Thymus (tissue), 11 donors: ENCODE measurements around the gene UBR3. TPM values are rescaled to one million over a fixed set of nuclear protein-coding genes. Genes with fewer than 3 reads are reported as not detected.
"Not testable (repeated sequence)": the region's sequence is repeated elsewhere in the genome, so short reads cannot be mapped to it uniquely, and the experiment has no call there.

ENCODE experiments used
- DNase-seq, 9 donors: peaks; one replicate each; pipeline ENCODE4 v3.0.0-alpha.2; 2013; ENCODE audit warnings: low spot score in 9 of 9, low read depth in 6 of 9, missing footprints in 1 of 9
- H3K27ac ChIP-seq, 2 donors: one replicate each; pipeline ENCODE4 v1.5.1; 2013; ENCODE audit warnings: control low read depth in 1 of 2, low read depth in 1 of 2, low read length in 1 of 2, mild to moderate bottlenecking in 1 of 2, moderate library complexity in 1 of 2
- H3K27me3 ChIP-seq, 2 donors: one replicate each; pipeline ENCODE4 v1.5.1; 2013; ENCODE audit warnings: low read length in 1 of 2; ENCODE audit not compliant: control insufficient read depth in 2 of 2, insufficient read depth in 1 of 2
- H3K36me3 ChIP-seq, 2 donors: one replicate each; pipeline ENCODE4 v1.5.1; 2013; ENCODE audit warnings: low read length in 1 of 2, mild to moderate bottlenecking in 1 of 2, moderate library complexity in 1 of 2; ENCODE audit not compliant: control insufficient read depth in 2 of 2, insufficient read depth in 2 of 2
- H3K4me1 ChIP-seq, 2 donors: one replicate each; pipeline ENCODE4 v1.5.1; 2013; ENCODE audit warnings: low read length in 2 of 2; ENCODE audit not compliant: control insufficient read depth in 2 of 2, insufficient read depth in 2 of 2
- H3K4me3 ChIP-seq, 2 donors: one replicate each; pipeline ENCODE4 v1.5.1; 2013; ENCODE audit warnings: low read length in 2 of 2, control low read depth in 1 of 2, mild to moderate bottlenecking in 1 of 2
- H3K9me3 ChIP-seq, 2 donors: one replicate each; pipeline ENCODE4 v1.5.1; 2013; ENCODE audit warnings: low read length in 1 of 2, mild to moderate bottlenecking in 1 of 2; ENCODE audit not compliant: control insufficient read depth in 2 of 2, insufficient read depth in 1 of 2
- WGBS: extraction: QIAGEN DNeasy Blood & Tissue Kit; methylation state at CpG from one replicate; pipeline ENCODE4 v1.1.7; 2013; 5-methylcytosine and 5-hydroxymethylcytosine counted together
- polyA plus RNA-seq: library from polyadenylated mRNA; stranded (reverse); fragments of 200-250 nt; gene quantifications from one replicate; pipeline ENCODE4 v1.2.3, GENCODE V29; 2013
- total RNA-seq: library from RNA; stranded (reverse); fragments of 120-200 nt; gene quantifications from one replicate; pipeline ENCODE4 v1.2.4, GENCODE V29; 2013
- donor health status: healthy.

Gene UBR3
- total and polyA plus RNA-seq, 2 donors, result 14.1 to 20.1 TPM

- not testable (repeated sequence) for H3K27ac ChIP-seq, H3K27me3 ChIP-seq, H3K4me3 ChIP-seq, H3K9me3 ChIP-seq, DNase-seq, H3K4me1 ChIP-seq, H3K36me3 ChIP-seq
- 98% methylated on average over 40 of the region's 42 CpGs for WGBS
These were observed 28.3 kb downstream of the UBR3 start for GRCh38 chr2:169855281-169856258.

- peaks cover 0 to 2% of the 10 kb centered on the region in 2 donors for H3K9me3 ChIP-seq
- no peak overlapping the region for H3K4me3 ChIP-seq
- no peaks in the 10 kb centered on the region for H3K4me1 ChIP-seq
- no peak for DNase-seq
- no peak overlapping the region for H3K27ac ChIP-seq
- H3K27me3 ChIP-seq, result no peaks in the 10 kb centered on the region
- WGBS, result 99% methylated on average over 4 of the region's 4 CpGs
- no peaks in the 10 kb centered on the region for H3K36me3 ChIP-seq
These were observed 32.2 kb downstream of the UBR3 start for GRCh38 chr2:169859423-169859822.

DNA sequence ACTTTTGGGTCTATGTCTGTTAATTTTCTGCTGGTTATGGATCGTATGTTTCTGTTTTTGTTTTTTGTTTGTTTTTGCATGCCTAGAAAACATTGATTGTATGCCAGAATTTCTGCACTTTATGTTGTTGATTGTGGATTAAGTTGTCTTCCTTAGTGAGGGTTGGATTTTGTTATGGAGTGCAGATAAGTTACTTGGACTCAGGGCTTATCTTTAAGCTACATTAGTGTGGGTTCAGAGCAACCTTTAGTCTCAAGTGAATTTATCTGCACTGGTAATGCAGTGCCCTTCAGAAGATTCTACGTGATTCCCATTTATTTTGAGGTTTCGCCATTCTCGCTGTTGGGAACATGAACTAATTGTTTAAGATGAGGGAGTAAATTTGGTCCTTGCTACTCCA, 32.9 kb downstream of the UBR3 start:
- H3K4me1 ChIP-seq, result no peaks in the 10 kb centered on the region
- no peak for DNase-seq
- 98% methylated on average over 4 of the region's 4 CpGs for WGBS
- H3K27ac ChIP-seq, result no peak overlapping the region
- peaks cover 0 to 2% of the 10 kb centered on the region in 2 donors for H3K9me3 ChIP-seq
- no peaks in the 10 kb centered on the region for H3K27me3 ChIP-seq
- H3K4me3 ChIP-seq, result no peak overlapping the region
- no peaks in the 10 kb centered on the region for H3K36me3 ChIP-seq

DNA sequence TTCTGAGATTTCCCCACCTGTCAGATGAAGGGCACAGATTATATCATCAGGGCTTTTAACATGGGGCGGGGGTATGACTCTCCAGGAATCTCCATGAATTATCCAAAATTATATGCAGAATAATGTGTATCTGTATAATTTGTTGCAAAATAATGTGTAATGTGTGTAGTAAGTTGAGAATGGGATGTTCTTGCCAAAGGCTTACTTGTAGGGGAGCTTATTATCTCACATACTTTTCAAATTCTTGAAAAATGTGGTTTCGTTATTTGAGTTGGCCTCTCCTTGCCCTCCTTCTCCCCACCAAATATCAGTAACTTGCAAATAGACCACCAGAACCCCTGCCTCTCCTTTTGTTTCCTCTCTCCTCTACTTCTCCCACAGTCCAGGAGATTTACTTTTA, 35.6 kb downstream of the UBR3 start:
- no peaks in the 10 kb centered on the region for H3K9me3 ChIP-seq
- no peaks in the 10 kb centered on the region for H3K36me3 ChIP-seq
- H3K27me3 ChIP-seq, result no peaks in the 10 kb centered on the region
- WGBS, result 98% methylated on average over 2 of the region's 2 CpGs
- no peak overlapping the region for H3K27ac ChIP-seq
- no peak for DNase-seq
- no peaks in the 10 kb centered on the region for H3K4me1 ChIP-seq
- no peak overlapping the region for H3K4me3 ChIP-seq

- Histone ChIP-seq H3K4me1 (no peaks in the 10 kb centered on the region), H3K9me3 (no peaks in the 10 kb centered on the region), H3K27me3 (no peaks in the 10 kb centered on the region), H3K4me3 (no peak overlapping the region), H3K27ac (no peak overlapping the region), H3K36me3 (no peaks in the 10 kb centered on the region)
- 93% methylated on average over 2 of the region's 2 CpGs for WGBS
- DNase-seq, result no peak
These were observed 38.2 kb downstream of the UBR3 start for GRCh38 chr2:169865492-169865891.

DNA sequence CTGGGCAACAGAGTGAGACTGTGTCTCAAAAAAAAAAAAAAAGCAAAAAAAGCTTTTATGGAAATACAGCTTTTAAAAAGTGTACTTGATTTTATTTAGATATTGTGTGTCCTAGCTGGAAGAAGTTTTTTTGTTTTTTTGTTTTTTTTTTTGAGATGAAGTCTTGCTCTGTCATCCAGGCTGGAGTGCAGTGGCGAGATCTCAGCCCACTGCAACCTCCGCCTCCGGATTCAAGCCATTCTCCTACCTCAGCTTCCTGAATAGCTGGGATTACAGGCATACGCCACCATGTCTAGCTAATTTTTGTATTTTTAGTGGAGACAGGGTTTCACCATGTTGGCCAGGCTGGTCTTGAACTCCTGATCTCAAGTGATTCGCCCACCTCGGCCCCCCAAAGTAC, 39.0 kb downstream of the UBR3 start:
- not testable (repeated sequence) for H3K4me3 ChIP-seq, H3K9me3 ChIP-seq, DNase-seq, H3K27me3 ChIP-seq, H3K27ac ChIP-seq, H3K4me1 ChIP-seq, H3K36me3 ChIP-seq
- WGBS, result 97% methylated on average over 6 of the region's 6 CpGs

DNA sequence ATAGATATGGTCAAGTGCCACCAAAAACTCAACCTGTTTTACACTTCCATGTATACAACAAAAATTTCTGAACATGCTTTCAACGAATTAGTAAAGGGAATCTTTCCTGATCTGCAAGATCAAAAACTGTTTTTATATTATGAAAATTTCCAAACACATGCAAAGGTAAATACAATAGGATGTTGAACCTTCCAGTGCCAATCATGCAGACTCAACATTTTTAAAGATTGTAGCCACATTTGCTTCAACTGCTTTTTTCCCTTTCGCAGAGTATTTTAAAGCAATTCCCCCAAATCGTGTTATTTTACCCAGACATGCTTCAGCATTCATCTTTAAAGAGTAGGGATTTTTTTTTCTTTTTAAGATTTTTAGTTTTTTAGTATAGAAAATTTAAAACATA, 40.3 kb downstream of the UBR3 start:
- no peaks in the 10 kb centered on the region for H3K36me3 ChIP-seq
- H3K27me3 ChIP-seq, result no peaks in the 10 kb centered on the region
- DNase-seq, result no peak
- no peaks in the 10 kb centered on the region for H3K4me1 ChIP-seq
- H3K4me3 ChIP-seq, result no peak overlapping the region
- peaks cover 0 to 3% of the 10 kb centered on the region in 2 donors for H3K9me3 ChIP-seq
- over 99% methylated on average over 3 of the region's 3 CpGs for WGBS
- no peak overlapping the region for H3K27ac ChIP-seq

DNA sequence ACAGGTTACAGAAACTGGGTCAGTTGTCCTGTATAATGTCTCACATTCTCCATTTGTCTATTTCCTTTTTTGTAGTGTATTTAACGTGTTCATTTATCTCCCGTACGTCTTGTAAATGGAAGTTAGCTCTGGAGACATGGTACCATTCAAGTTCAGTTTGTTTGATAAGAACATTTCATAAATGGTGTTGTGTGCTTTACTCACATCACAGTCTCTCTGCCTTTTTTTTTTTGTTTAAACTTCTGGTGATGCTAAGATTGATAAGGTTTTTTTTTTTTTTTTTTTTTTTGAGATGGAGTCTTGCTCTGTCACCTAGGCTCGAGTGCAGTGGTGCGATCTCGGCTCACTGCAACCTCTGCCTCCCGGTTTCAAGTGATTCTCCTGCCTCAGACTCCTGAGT, 41.7 kb downstream of the UBR3 start:
- no peaks in the 10 kb centered on the region for H3K36me3 ChIP-seq
- no peak overlapping the region for H3K4me3 ChIP-seq
- peaks cover 0 to 3% of the 10 kb centered on the region in 2 donors for H3K9me3 ChIP-seq
- WGBS, result 96% methylated on average over 7 of the region's 7 CpGs
- no peak for DNase-seq
- H3K4me1 ChIP-seq, result no peaks in the 10 kb centered on the region
- H3K27me3 ChIP-seq, result no peaks in the 10 kb centered on the region
- H3K27ac ChIP-seq, result no peak overlapping the region

DNA sequence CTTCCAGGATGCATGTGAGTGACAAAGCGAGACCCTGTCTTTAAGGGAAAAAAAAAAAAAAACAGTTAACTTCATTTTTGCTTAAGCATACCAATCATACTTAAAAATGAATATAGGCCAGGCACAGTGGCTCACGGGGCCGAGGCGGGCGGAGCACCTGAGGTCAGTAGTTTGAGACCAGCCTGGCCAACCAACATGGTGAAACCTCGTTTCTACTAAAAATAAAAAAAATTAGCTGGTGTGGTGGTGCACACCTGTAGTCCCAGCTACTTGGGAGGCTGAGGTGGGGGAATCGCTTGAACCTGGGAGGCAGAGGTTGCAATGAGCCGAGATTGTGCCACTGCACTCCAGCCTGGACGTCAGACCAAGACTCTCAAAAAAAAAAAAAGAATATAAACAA, 44.1 kb downstream of the UBR3 start:
- H3K27ac ChIP-seq, H3K4me1 ChIP-seq, H3K4me3 ChIP-seq, DNase-seq, H3K9me3 ChIP-seq, H3K36me3 ChIP-seq, H3K27me3 ChIP-seq: not testable (repeated sequence)
- 98% methylated on average over 9 of the region's 9 CpGs for WGBS
